ACC112 (cell line): Measurements from ENCODE around the gene CATSPERZ.

Experiments
- H2AFZ ChIP-seq: fragments of 200-600 bp; sonication (generic); one replicate; pipeline ENCODE4 v1.6.0; 2017; ENCODE audit warnings: antibody characterized with exemption, low read length; ENCODE audit not compliant: unreplicated experiment
- H3K27ac ChIP-seq: fragments of 200-600 bp; sonication (generic); 2 replicates; pipeline ENCODE4 v1.5.1; 2014; ENCODE audit warnings: low read depth, mild to moderate bottlenecking, antibody characterized with exemption, low read length, moderate library complexity
- H3K27me3 ChIP-seq: fragments of 200-600 bp; sonication (generic); 2 replicates; pipeline ENCODE4 v1.6.1; 2014; ENCODE audit warnings: mild to moderate bottlenecking, antibody characterized with exemption, low read length, moderate library complexity, mixed read lengths; ENCODE audit not compliant: insufficient read depth
- H3K36me3 ChIP-seq: fragments of 200-600 bp; sonication (generic); 2 replicates; pipeline ENCODE4 v1.6.1; 2016; ENCODE audit warnings: mild to moderate bottlenecking, antibody characterized with exemption, low read length, moderate library complexity, mixed read lengths; ENCODE audit not compliant: insufficient read depth
- H3K4me1 ChIP-seq: fragments of 200-600 bp; sonication (generic); one replicate; pipeline ENCODE4 v1.6.1; 2016; ENCODE audit warnings: low read length, mixed read lengths; ENCODE audit not compliant: insufficient read depth, unreplicated experiment, control insufficient read depth
- H3K4me3 ChIP-seq: fragments of 200-600 bp; sonication (generic); 2 replicates; pipeline ENCODE4 v1.5.1; 2014; ENCODE audit warnings: mild to moderate bottlenecking, low read depth, low read length
- H3K79me2 ChIP-seq: fragments of 200-600 bp; sonication (generic); one replicate; pipeline ENCODE4 v1.6.0; 2016; ENCODE audit warnings: low read length; ENCODE audit not compliant: control insufficient read depth, unreplicated experiment, insufficient read depth

Gene CATSPERZ

DNA sequence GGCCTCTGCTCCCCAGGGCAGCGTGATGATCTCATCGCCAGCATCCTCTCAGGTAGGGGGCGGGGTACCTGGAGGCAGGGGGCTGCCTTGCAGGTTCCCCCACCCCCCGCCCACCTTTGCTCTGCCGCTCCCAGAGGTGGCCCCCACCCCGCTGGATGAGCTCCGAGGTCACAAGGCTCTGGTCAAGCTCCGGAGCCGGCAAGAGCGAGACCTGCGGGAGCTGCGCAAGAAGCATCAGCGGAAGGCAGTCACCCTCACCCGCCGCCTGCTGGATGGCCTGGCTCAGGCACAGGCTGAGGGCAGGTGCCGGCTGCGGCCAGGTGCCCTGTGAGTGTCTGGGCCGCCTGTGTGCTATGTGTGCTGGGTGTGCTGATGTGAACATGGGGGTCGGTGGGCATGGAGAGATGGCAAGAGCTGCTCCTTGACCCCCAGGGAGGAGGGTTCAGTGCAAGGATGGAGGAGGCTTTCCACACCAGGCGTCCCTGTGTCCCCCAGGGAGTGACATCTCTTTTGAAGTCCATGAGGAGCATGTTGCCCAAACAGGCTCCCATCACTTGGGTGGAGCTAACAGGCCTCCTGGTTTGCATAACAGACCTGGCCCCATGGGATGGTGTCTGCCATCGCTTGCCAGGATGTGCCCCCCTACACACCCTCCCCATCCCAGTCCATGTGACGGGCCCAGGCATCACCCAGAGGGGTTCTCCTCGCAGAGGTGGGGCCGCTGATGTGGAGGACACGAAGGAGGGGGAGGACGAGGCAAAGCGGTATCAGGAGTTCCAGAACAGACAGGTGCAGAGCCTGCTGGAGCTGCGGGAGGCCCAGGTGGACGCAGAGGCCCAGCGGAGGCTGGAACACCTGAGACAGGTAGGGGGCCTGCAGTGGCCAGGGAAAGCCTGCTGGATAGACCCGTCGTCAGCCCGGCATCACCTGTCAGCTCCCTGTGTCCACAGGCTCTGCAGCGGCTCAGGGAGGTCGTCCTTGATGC lies 34.7 kb upstream of the CATSPERZ start:
- H3K27ac ChIP-seq: no peak overlapping the region
- H3K36me3 ChIP-seq: peaks cover 8% of the 10 kb centered on the region; the same call in 1 of the 2 replicates
- peaks cover 29% of the 10 kb centered on the region for H3K4me1 ChIP-seq

DNA sequence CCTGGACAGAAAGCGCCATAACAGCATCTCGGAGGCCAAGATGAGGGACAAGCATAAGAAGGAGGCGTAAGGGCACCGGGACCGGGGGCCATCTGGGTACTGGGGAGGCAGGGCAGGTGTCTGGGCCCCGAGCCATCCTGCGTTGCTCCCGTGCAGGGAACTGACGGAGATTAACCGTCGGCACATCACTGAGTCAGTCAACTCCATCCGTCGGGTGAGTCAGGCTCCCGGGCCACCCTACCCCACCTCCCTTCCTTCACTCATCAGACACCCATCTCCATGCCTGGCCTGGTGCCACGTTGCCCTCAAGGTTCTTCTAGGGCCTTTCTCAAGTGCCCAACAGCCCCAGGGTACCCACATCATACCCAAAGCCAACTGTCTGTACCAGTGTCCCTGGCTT lies 33.8 kb upstream of the CATSPERZ start:
- Histone ChIP-seq H3K4me3 (no peak overlapping the region), H3K27me3 (no peaks in the 10 kb centered on the region), H3K36me3 (peaks cover 8% of the 10 kb centered on the region; the same call in 1 of the 2 replicates), H3K79me2 (no peaks in the 10 kb centered on the region), H3K27ac (no peak overlapping the region), H2AFZ (no peak overlapping the region), H3K4me1 (peaks cover 29% of the 10 kb centered on the region)

More for the DNA sequence above, 34.7 kb upstream of the CATSPERZ start:
- Histone ChIP-seq H3K79me2 (no peaks in the 10 kb centered on the region), H3K27me3 (no peaks in the 10 kb centered on the region), H3K4me3 (no peak overlapping the region), H2AFZ (no peak overlapping the region)

DNA sequence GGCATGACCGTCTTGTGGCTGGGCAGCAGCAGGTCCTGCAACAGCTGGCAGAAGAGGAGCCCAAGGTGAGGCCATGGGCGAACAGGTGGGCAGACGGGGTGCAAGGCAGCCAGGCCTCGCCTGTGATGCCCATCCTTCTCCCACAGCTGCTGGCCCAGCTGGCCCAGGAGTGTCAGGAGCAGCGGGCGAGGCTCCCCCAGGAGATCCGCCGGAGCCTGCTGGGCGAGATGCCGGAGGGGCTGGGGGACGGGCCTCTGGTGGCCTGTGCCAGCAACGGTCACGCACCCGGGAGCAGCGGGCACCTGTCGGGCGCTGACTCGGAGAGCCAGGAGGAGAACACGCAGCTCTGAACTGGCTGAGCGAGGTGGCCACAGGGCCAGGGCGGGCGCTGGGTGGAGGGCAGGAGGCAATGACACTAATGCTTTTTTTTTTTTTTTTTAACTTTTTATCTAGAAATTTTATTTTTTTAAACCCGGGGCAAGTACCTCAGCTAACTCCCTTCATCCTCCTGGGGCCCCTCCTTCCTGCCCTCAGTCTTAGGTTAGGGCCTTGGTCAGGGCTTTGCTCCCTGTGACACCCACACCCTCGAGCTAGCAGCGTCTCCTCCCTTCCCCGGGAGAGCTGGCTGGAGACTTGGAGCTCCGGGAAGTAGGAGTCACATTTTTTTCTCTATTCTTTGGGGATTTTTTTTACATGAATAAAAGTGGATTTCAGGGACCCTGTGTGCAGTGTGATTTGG lies 32.8 kb upstream of the CATSPERZ start:
- Histone ChIP-seq H3K4me1 (peaks cover 33% of the 10 kb centered on the region), H3K4me3 (no peak overlapping the region), H3K27ac (no peak overlapping the region), H3K27me3 (no peaks in the 10 kb centered on the region), H3K36me3 (no peaks in the 10 kb centered on the region; the same call in 1 of the 2 replicates), H2AFZ (no peak overlapping the region), H3K79me2 (peaks cover 4% of the 10 kb centered on the region)

GRCh38 chr11:64268025-64268892 lies 31.9 kb upstream of the CATSPERZ start:
- peaks cover 6% of the 10 kb centered on the region for H3K79me2 ChIP-seq
- H3K36me3 ChIP-seq: no peaks in the 10 kb centered on the region
- H3K27ac ChIP-seq: peak overlapping the region; percentile 91
- H2AFZ ChIP-seq: no peak overlapping the region
- peaks cover 26% of the 10 kb centered on the region for H3K4me1 ChIP-seq
- H3K4me3 ChIP-seq: peak overlapping the region; percentile 86
- H3K27me3 ChIP-seq: no peaks in the 10 kb centered on the region

- Histone ChIP-seq H3K36me3 (no peaks in the 10 kb centered on the region), H3K4me1 (peaks cover 23% of the 10 kb centered on the region), H3K27me3 (no peaks in the 10 kb centered on the region), H3K27ac (peak overlapping the region; percentile 91), H3K79me2 (peaks cover 6% of the 10 kb centered on the region), H2AFZ (peak overlapping the region; percentile 51), H3K4me3 (peak overlapping the region; percentile 86)
Measured at GRCh38 chr11:64268893-64269539, 31.1 kb upstream of the CATSPERZ start.

DNA sequence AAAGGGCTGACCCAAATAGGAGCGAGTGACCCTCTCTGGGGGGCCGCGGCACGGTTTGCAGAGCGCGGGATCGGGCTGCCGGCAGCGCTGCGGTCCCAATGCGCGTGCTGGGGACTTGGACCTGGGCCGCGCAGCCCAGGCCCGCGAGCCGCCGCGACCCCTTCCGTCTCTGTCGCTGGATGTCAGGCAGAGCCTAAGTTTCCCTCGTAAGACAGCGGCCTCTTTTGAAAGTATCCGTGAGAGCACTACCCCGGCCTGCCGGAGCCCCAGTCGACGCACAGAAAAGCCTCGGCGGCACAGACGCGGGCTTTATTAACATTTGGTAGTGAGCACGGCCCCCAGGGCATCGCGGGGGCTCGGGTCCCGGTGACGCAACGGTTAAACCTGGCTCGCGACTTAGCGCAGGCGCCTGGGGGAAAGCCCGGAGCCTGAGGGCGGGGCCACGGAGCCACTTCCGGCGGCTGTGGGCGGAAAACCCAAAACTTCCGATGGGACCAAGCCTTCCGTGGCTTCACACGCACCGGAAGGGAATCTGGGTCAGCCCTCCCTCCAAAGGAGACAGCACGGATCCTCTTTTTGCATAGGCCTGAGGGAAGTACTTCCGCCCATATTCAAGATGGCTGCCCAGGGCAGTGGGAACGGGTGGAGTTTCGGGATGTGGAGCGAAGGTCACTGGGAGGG lies 30.5 kb upstream of the CATSPERZ start:
- peaks cover 6% of the 10 kb centered on the region for H3K79me2 ChIP-seq
- peak overlapping the region; percentile 51 for H2AFZ ChIP-seq
- H3K4me1 ChIP-seq: peaks cover 23% of the 10 kb centered on the region
- H3K27ac ChIP-seq: peak overlapping the region; percentile 91
- H3K36me3 ChIP-seq: no peaks in the 10 kb centered on the region
- H3K27me3 ChIP-seq: no peaks in the 10 kb centered on the region
- H3K4me3 ChIP-seq: peak overlapping the region; percentile 86

GRCh38 chr11:64275031-64275800 lies 24.9 kb upstream of the CATSPERZ start:
- Histone ChIP-seq H3K27ac (no peak overlapping the region), H3K36me3 (no peaks in the 10 kb centered on the region), H3K4me1 (peaks cover 11% of the 10 kb centered on the region), H3K27me3 (no peaks in the 10 kb centered on the region), H3K4me3 (no peak overlapping the region), H3K79me2 (peaks cover 6% of the 10 kb centered on the region), H2AFZ (no peak overlapping the region)

- Histone ChIP-seq H3K79me2 (peaks cover 6% of the 10 kb centered on the region), H3K4me1 (peaks cover 11% of the 10 kb centered on the region), H2AFZ (no peak overlapping the region), H3K4me3 (no peak overlapping the region), H3K36me3 (no peaks in the 10 kb centered on the region), H3K27me3 (no peaks in the 10 kb centered on the region), H3K27ac (no peak overlapping the region)
Measured at GRCh38 chr11:64275841-64276240, 24.3 kb upstream of the CATSPERZ start.
